Measurements from ENCODE around the gene USB1.

- no peak for TF ChIP-seq CTCF (IDR thresholded peaks at IDR 0.05)
- no peak for TF ChIP-seq POLR2A (IDR thresholded peaks at IDR 0.05)
- TF ChIP-seq EP300 (IDR thresholded peaks at IDR 0.05), result no peak
Observed at GRCh38 chr16:57979006-57979585, 22.1 kb upstream of the USB1 start.
